Erythroblast (primary cell): ENCODE data around the gene CSTF3.
A peak's percentile ranks its signal among the peaks of the same experiment; 100 is the strongest.
"Not testable (repeated sequence)": the region's sequence is repeated elsewhere in the genome, so short reads cannot be mapped to it uniquely, and the experiment has no call there.

Experiments used
- DNase-seq, 2 experiments: peaks; one replicate each; lab custom pipeline; 2025; lab: John Stamatoyannopoulos, UW
- GATA1 ChIP-seq: IDR thresholded peaks from 2 replicates; pipeline ENCODE4 v1.6.1; 2011; ENCODE audit warnings: low read depth, mild to moderate bottlenecking, control low read depth, low read length, moderate library complexity
- POLR2A ChIP-seq: IDR thresholded peaks from 2 replicates; pipeline ENCODE4 v1.6.1; 2011; ENCODE audit warnings: mild to moderate bottlenecking, low read length

CSTF3 gene

DNA sequence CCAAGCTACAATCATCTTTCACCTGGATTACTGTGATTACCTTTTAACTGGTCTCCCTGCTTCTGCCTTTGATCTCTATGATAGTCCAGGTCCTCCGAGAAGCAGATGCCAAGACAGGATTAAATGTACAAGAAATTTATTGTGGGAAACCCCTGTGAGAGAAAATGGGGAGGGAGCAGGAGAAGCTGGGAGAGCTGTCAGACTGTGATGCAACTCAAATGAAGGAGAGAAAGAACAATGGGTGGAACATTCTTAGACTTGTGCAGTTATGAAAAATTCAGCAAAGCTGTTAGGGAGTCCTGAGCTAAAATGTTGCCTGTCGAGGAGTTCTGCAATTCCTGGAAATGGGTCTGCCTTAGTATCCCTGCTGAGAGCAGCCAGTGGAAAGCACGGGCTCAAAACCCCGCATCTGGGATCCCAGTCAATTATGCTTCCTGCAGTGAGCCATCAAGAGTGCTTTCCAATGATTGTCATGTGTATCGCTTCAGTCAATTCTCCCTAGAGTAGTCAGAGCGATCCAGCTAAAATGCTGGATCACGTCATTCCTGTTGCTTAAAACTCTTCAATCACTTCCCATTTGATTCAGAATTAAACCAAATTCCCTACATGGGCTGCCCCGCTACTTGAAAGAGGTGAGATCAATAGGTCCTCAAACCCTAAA, 16.5 kb upstream of the CSTF3 start:
- TF ChIP-seq GATA1 (no peak), POLR2A (no peak)
- DNase-seq, result no peak

DNA sequence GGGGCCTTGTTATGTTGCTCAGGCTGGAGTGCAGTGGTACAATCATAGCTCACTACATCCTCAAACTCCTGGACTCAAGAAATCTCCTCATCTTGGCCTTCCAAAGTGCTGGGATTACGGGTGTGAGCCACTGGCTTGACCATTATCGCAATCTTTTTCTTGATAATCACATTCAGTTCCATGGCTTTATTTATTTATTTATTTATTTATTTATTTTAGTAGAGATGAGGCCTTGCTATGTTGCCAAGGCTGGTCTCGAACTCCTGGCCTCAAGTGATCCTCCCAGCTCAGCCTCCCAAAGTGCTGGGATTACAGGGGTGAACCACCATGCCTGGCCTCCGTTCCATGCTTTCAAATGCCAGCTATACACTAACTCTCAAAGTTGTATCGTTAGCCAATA, 15.5 kb upstream of the CSTF3 start:
- DNase-seq, result not testable (repeated sequence)

- TF ChIP-seq POLR2A (no peak), GATA1 (no peak)
- DNase-seq, result no peak
Measured at GRCh38 chr11:33172996-33173395, 11.7 kb upstream of the CSTF3 start.

DNA sequence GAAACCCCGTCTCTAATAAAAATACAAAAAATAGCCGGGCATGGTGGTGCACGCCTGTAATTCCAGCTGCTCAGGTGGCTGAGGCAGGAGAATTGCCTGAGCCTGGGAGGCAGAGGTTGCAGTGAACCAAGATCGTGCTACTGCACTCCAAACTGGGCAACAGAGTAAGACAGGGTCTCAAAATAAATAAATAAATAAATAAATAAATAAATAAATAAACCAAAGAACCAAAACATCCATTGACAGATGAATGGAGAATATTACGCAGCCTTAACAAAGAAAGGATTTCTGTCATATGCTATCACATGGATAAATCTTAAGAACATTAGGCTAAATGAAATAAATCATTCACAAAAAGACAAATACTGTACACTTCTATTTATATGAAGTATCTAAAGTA, 11.1 kb upstream of the CSTF3 start:
- DNase-seq, result no peak
- TF ChIP-seq GATA1 (no peak), POLR2A (no peak)

- DNase-seq, result no peak
- TF ChIP-seq GATA1, result no peak
- TF ChIP-seq POLR2A, result no peak
Measured at GRCh38 chr11:33171251-33171650, 10.0 kb upstream of the CSTF3 start.

DNA sequence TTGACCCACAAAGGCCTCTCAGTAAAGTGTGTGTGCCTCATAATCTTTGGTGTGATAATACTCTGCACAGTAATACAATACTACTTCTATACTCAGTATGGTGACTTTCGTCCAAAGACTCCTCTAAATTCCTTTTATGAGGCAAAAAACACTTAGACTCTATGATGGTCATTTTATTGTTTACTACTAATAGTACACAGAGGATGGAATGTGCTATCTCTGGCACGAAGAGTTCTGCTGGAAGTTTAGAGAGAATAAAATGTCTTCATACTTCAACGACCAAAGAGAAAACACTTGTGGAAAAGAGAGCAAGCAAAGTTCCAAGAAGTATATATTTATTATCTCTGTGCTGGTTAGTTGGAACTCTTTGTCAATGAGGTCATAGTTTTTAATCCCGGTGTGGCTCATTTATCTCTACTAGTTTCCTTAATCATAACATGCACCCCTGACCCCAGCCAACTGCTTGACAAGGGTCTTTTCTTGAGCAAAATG, 7.5 kb upstream of the CSTF3 start:
- no peak for DNase-seq
- TF ChIP-seq POLR2A (no peak), GATA1 (no peak)

- TF ChIP-seq POLR2A (no peak), GATA1 (no peak)
- DNase-seq, result no peak
Measured at GRCh38 chr11:33162831-33163230, 1.6 kb upstream of the CSTF3 start.

GRCh38 chr11:33160587-33160986, 693 bp downstream of the CSTF3 start:
- TF ChIP-seq GATA1 (no peak), POLR2A (no peak)
- DNase-seq, result no peak

GRCh38 chr11:33160136-33160535, 1.1 kb downstream of the CSTF3 start:
- peak; percentile 54 to 59 for DNase-seq
- TF ChIP-seq POLR2A, result no peak
- no peak for TF ChIP-seq GATA1

- DNase-seq, result peak in 1 of 2 experiments; percentile 11
Measured at GRCh38 chr11:33159378-33159867, 1.9 kb downstream of the CSTF3 start.

GRCh38 chr11:33158596-33159275, 2.5 kb downstream of the CSTF3 start:
- peak in 1 of 2 experiments; percentile 10 for DNase-seq
- no peak for TF ChIP-seq GATA1
- TF ChIP-seq POLR2A, result no peak

GRCh38 chr11:33157103-33158027, 3.9 kb downstream of the CSTF3 start:
- no peak for DNase-seq
- no peak for TF ChIP-seq POLR2A
- TF ChIP-seq GATA1, result no peak

GRCh38 chr11:33151399-33151798, 9.9 kb downstream of the CSTF3 start:
- no peak for TF ChIP-seq GATA1
- no peak for TF ChIP-seq POLR2A
- DNase-seq, result no peak

DNA sequence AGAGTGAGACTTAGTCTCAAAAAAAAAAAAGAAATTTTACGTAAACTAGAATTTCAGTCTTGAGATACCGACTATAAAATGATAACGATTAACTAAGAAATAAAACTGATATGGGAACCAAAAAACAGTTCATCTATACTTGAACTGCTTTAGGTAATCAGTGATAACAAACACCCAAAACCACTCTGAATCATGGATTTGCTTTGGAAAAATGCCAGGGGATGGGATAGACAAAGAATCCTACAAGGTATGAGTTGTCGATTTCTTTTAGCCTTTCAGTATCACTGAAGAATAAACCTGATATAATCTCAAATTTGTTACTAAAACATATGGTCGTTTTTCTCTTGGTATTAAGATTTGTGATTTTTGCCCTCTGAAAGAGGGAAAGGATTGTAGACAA, 13.7 kb downstream of the CSTF3 start:
- TF ChIP-seq GATA1, result no peak
- no peak for TF ChIP-seq POLR2A
- DNase-seq, result no peak
